HG03045 (cell line): ENCODE measurements around the gene BDKRB2.

Source experiments
- ATAC-seq: cut with Tn5 transposase; IDR thresholded peaks from one replicate; pipeline ENCODE4 v1.9.1; 2021; ENCODE audit warnings: mild to moderate bottlenecking, moderate library complexity; ENCODE audit not compliant: unreplicated experiment

The BDKRB2 gene

GRCh38 chr14:96247031-96247430 is 42.4 kb downstream of the BDKRB2 start:
- ATAC-seq: no peak

DNA sequence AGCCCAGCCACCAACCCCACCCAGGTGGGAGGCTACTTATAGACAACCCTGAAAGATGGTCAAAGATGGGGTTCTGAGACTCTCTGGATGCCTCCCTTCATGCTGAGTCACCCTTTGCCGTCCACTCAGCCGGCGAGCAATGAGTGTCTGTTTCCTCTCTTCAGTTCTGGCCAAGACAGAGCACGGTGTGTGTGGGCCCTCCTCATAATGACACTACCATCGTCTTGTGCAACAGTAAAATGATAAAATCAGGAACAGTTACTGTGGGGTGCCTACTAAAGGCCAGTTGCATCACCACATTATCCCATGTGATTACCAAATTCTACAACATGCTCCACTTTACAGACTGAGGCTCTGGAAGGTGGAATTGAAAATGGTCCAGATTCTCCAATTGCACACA is 44.4 kb downstream of the BDKRB2 start:
- no peak for ATAC-seq

DNA sequence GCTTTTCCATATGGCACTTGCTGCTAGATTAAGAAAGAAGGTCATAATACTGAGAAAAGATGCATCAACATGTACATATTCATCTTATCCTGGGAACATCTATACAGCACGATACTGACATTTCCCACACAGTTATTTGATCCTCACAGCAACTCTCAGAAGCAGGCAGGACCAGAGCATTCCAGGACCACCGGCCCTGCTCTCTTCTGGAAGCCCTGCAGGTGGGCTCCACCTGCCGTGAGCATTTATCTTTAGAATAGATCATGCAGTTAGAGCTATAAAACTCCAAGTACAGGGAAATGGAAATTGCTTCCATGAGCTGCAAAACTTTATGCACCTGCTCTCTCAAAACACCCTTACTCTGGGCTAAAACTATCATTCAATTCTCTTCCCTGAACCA is 45.8 kb downstream of the BDKRB2 start:
- no peak for ATAC-seq

DNA sequence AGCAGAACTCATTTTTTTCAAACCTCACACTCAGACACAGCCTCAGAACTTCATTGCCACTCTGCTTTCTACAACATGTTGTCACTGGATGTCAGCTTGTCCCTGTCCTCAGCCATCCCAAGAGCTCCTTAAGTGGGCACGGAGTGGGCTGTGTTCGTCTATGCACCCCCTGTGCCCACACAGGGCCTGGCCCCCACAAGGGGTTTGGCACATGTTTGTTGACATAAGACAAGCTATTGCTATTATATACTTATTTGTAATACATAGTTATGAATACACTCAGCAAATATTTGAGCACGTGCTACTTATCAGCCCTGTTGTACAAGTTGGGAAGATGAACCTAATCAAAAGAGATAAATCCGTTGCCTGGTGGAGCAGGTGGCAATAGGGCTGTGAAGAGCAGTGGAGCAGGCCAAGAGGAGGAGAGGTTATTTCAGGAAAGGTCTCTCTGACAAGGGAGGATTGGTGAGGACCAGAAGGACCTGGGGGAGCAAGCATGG is 47.1 kb downstream of the BDKRB2 start:
- no peak for ATAC-seq

DNA sequence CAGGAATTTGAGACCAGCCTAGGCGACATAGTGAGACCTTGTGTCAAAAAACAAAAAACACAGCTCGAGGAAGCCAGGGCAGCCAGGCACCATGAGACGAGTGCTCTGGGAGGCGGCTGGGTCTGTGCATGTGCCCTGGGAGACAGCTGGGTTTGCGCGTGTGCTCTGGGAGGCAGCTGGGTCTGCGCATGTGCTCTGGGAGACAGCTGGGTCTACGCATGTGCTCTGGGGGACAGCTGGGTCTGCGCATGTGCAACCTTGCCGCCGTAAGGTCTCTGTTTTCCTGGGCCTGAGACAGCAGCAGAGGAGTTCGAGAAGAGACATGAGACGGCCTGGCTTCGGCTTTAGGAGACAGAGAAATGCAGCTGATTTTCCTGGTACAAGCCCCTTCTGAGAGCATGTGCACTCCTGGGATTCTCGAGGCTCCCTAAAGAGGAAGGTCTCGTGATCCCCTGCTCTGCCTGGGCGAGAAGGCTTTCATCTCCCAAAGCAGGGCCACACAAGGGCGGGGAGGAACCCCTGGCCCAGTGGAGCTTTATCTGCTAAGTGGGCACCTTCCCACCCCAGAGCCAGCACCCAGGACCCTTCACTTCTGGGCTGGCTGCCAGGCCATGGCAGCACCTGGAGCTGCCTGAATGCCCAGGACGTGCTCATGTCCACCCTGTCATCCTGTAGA is 47.8 kb downstream of the BDKRB2 start:
- no peak for ATAC-seq

DNA sequence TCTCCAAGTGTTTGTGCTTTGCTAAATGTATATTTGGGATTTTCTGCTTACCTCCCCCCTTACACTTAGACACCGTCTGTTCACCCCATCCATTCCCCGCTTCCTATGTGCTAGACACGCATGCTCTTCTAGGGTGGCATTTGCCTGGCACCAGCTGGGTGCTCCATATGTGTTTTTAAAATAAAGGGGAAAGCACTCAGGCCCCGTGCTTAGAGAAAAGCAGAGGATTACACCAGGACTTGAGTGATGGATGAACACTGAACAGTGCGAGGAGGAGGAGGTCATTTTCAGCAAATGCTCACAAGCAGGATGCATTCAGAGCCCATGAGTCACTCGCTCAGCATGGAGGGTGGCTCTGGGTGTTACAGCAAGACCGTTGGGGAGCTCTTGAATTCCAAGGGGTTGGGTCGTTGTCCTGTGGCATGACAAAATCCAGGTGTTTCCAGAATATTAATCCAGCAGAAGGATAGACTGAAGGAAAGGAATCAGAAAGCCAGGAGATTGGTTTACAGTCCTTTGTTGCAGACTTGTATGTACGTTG is 48.4 kb downstream of the BDKRB2 start:
- no peak for ATAC-seq

DNA sequence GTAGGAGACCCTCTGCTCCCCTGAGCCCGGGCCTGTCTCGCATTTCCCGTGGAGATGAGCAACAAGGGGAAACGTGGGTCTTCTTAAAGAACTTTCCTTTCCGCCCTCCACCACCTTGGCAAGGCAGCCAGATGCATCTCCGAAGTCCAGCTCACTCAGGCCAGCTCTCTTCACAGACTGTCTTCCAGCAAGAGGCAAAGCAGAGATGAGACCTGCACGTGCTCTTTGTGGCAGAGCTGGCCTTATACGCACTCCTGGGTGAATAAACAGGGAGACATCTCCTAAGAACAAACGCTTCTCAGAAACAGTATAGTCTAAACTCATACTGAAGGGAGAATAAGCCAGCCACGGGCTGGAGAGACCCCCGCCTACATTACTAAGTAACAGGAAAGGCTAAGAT is 50.0 kb downstream of the BDKRB2 start:
- no peak for ATAC-seq

GRCh38 chr14:96255501-96256366 is 51.1 kb downstream of the BDKRB2 start, which contains the start of gene BDKRB1:
BDKRB1 (plus strand) TSS chr14:96256210; CDS start chr14:96263683, 7,473 bp downstream.
- no peak for ATAC-seq

- no peak for ATAC-seq
Measured at GRCh38 chr14:96256407-96256806, 51.8 kb downstream of the BDKRB2 start.

DNA sequence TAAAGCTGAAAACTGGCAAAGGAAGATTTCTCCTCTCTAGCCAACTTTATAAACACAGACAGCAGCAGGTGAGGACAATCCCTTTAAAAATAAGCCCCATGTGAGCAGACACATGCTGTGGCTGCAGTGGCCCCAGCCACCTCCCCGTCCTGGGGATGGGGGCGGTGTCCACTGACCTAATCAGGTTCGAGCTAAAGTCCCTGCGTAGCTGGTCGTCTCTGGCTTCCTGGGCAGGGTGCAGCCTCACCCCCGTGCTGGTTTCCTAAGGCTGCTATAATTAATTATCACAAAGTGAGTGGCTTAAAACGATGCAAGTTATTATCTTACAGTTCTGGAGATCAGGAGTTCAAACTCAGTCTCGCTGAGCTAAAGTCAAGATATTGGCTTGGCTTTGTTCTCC is 52.4 kb downstream of the BDKRB2 start:
- no peak for ATAC-seq

GRCh38 chr14:96257900-96258299 is 53.3 kb downstream of the BDKRB2 start:
- ATAC-seq: no peak

- no peak for ATAC-seq
Measured at GRCh38 chr14:96260341-96260821, 55.7 kb downstream of the BDKRB2 start.

GRCh38 chr14:96261053-96261452 is 56.4 kb downstream of the BDKRB2 start:
- ATAC-seq: no peak

GRCh38 chr14:96261772-96262655 is 57.4 kb downstream of the BDKRB2 start:
- ATAC-seq: no peak

GRCh38 chr14:96263347-96264199 is 58.9 kb downstream of the BDKRB2 start:
- ATAC-seq: no peak

GRCh38 chr14:96264200-96264553 is 59.5 kb downstream of the BDKRB2 start:
- no peak for ATAC-seq

DNA sequence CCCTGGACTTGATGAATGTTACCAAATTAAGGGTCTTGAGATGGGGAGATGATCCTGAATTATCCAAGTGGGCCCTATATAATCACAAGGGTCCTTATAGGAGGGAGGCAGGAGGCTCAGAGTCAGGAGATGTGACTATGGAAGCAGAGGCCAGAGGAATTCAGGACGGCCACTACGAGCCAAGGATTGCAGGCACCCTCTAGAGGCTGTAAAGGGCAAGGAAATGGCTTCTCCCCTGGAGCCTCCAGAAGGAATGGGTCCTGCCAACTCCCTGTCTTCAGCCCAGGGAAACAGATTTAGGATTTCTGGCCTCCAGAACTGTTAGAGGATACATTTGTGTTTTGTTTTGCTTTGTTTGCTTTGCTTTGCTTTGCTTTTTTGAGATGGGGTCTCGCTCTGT is 60.2 kb downstream of the BDKRB2 start:
- ATAC-seq: no peak

- no peak for ATAC-seq
Measured at GRCh38 chr14:96265383-96266095, 60.9 kb downstream of the BDKRB2 start.

DNA sequence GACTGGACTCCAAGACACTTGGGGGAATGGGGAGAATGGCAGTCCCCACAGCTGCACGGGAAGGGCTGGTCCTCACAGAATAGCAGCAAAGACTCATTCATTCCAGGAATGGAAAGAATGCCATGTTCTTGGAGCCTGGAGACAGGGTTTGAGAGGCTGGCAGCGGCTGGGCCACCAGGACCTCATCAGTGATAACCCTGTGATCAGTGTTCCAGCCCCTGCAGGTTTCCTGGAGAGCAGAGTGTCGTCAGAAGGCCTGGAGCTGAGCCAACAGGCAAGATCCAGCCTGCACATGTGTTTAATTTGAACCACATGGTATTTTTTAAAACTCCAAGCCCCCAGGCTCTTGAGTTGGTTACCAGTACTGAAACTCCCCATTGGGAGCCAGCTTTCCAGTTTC is 62.7 kb downstream of the BDKRB2 start:
- ATAC-seq: no peak
